Measurements from ENCODE around the gene UROD.

UROD gene

DNA sequence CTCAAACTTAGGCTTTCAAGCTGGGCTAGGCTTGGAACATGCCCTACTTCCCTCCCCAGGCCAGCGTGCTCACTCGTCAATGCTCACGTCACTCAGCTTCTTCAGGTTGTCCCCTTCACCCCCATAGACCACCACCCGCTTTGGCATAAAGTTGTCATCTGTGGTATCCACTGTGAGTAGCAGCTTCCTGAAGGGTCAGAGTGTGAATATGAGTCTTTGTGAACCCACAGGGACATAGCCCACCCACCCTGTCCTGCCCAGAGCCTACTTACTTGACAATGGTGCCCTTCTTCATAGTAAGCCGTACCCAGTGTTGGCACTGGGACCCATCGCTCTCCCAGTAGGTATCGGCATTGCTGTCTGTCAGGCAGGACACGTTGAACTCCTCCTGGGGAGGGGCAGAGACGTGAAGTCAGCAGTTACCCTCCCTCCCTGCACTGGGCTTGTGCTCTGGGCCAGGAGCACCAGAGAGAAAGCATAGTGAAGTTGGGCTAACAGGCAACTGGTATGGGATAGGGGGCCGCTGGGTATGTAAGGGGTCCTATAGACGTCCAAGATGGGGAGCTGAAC is 2.7 kb upstream of the UROD start:
- no peak for DNase-seq

DNA sequence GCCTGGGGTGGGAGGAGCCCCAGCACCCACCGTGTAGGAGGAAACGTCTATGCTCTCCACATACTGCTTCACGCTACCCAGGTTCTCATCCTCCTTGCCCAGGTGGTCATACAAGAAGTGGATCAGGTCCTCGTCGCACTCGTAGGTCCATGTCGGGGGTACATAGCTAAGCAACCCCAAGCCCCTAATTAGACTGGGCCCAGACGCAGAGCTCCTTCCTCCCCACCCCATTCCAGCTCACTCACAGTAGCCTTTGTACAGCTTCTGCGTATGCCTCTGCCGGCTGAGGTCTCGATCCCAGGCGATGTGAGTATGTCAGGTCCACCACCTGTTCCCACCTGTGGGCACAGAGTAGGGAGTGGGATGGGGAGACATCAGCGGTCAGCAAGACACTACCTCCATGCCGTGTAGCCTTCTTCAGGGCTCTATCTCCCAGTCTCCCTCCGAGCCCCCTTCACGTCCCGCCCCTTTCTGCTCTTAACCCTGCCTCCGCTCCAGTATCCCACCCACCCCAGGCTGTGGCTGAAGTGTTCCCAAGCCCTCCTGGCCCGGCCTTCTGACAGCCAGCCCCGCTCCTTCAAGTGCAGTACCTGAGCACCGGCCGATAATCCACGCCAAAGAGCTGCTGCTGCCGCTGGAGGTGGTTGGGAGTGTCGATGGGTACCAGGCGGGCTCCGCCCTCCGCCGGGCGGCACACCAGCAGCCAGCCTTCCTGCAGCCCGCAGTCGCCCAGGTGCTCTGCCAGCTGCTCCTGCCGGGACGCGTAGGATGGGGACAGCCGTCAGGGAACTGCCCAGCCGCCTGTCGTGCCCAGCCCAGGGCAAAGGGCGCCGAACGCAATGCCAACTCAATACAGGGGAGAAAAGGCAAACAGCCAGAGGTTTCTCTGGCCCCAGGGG is 1.8 kb upstream of the UROD start:
- DNase-seq, result peak; percentile 78

DNA sequence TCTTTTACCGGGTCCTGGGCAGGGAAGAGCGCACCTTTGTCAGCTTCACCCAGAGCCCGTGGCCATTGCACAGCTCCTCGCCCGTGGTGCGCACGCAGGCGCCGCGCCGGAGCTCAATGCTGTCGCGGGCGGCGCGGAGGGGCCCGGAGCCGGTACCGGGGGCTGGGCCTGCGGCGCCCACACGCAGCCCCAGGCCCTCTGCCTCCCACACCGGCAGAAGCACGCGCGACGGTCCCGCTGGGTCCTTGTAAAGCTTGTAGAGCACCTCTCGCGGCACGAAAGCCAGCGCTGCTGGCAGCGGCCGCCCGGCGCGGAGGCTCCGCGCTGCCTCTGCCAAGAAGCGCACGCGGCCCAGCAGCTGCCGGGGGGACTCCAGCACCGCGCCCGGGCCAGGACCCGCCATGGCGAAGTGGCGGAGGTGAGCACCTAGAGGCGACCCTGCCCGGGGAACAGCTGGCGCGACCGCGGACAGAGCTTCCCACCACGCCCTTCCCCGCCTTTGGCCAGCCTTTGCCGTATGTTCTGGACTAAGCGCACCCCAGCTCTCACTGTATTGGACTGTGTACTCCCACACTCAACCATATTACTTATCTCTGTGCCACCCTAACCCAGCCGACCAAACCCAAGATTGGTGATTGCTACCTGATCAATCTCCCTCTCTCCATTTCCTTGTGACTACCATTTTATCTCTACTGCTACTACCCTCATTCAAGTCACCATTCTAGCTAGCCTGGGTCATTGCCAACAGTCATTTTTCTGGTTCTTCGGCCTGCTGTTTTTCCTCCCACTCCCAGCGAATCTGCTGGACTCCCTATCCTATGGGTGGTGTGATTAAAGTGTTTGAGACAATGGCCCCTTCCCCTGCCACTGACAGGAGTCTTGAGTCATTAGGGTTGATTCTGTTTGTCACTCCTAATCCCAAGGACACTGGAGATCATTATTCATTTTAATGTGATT is 921 bp upstream of the UROD start, which contains the start of gene HECTD3:
Gene HECTD3, minus strand, starts transcription at position 470 of the 957 bp plus-strand sequence. Its CDS starts 67 bp downstream, at position 403.
- DNase-seq, result peak; percentile 91

DNA sequence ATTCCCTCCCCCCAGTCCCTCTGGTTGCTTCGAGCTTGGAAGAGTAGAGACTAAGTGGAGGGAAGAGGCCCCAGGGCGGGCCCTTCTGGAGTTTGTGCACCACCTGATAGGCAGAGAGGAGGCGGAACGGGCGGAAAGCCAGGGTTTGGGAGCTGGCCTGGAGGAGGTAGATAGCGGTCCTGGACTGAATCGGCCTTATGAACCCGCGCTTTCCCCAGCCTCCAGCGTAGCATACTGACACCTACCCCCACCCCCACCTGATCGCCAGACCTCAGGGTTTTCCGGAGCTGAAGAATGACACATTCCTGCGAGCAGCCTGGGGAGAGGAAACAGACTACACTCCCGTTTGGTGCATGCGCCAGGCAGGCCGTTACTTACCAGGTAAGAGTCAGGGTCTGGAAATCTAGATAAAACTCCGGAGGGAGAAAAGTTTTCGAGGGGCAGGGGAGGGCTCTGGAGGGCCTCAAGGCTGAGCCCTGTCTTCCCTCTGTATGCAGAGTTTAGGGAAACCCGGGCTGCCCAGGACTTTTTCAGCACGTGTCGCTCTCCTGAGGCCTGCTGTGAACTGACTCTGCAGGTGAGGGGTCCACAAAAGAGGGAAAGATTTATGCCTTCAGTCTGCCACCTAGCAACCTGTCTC is 705 bp downstream of the UROD start:
- peak; percentile 73 for DNase-seq

DNA sequence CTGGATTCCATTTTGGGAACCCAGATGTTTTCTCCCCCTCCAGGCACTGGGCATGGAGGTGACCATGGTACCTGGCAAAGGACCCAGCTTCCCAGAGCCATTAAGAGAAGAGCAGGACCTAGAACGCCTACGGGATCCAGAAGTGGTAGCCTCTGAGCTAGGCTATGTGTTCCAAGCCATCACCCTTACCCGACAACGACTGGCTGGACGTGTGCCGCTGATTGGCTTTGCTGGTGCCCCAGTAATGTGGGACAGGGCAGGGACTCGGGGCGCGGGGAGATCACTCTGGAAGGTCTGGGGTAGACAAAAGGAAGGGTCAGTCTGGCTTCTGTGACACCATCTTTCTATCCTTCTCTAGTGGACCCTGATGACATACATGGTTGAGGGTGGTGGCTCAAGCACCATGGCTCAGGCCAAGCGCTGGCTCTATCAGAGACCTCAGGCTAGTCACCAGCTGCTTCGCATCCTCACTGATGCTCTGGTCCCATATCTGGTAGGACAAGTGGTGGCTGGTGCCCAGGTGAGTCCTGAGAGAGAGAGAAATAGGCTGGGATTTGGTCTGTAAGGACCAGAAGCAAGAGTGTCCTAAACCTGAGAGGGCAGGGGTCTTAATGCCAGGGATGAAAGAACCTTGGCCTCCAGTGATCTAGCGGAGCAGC is 1.6 kb downstream of the UROD start:
- DNase-seq, result no peak

DNA sequence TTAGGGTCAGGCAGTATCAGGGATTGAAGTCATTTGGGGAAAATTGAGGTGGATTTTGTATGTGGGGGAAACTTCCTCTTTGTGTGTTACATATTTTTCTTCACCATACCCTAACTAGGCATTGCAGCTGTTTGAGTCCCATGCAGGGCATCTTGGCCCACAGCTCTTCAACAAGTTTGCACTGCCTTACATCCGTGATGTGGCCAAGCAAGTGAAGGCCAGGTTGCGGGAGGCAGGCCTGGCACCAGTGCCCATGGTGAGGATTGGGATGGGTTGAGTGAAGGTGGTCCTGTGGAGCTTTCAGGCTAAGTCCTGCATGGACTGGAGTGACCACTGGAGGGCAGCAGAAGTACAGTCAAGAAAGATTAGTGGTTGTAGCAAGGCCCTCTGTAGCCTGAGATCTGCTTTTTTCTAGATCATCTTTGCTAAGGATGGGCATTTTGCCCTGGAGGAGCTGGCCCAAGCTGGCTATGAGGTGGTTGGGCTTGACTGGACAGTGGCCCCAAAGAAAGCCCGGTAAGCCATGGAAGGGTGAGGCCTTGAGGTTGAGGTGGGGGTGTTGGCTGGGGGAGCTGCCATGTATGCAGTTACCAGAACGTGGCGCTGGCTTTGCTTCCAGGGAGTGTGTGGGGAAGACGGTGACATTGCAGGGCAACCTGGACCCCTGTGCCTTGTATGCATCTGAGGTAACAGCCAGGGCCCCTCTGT is 2.4 kb downstream of the UROD start:
- peak; percentile 90 for DNase-seq

DNA sequence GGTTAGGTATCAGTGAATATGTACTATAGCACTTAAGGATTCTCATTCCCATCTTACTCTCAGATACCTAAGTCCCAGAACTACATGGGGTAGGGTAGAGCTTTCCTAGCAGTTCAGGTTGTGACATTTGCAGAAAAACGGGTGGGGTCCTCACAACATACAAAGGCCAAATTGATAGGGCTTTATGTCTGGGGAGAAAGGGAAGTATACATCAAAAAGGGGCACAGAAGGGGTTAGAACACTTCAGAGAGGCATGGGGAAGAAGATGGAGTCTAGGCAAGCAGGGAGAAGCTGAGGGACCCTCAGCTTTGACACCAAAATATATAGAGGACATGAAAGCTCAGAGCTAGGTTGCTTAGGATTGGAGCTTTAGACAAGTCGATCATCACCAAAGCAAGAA is 3.6 kb downstream of the UROD start:
- no peak for DNase-seq

DNA sequence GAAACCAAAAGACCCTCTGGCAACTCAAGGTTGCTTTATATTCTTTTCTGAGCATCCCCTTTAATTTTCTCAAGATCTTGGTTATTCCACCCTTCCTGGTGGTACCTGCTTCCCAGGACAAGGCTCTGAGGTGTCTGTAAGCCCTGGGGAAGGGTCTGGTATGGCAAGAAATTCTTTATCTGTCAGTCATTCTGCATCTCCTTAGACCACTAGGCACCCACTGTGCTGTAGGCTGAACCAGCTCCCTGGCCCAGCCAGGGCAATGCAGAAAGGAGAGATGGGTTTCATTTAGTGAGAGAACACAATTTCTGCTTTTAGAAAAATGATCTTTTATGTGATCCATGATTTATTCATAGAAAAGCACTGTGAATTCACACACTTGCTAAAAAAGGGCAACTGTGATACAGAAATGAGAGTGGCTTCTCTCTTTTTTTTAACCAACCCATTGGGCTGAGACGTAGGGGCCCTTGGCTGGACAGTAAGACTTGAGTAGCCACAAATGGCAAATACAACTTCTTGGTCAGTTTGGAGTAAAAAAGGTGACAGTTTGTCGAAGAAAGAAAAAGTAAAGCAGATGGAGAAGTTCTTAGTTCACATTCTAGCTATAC is 4.1 kb downstream of the UROD start:
- DNase-seq, result no peak

DNA sequence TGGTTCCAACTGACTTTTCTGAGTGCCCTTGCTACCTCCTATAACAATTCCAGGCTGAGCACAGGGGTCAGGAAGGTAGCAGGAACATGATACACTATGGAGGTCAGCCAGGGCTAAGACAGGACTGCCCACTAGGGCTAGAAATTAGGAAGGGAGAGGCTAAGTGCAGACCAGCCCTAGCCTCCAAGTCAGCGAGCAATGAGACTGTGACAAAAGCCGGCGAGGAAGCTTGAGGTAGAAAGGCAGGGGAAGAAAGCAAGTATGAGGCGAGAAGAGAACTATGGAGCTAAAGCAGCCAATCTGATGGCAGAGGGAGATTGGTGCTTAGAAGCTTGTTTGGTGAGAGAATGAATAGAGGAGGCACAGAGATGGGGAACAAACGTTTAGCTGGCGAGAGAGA is 4.7 kb downstream of the UROD start:
- DNase-seq, result no peak

DNA sequence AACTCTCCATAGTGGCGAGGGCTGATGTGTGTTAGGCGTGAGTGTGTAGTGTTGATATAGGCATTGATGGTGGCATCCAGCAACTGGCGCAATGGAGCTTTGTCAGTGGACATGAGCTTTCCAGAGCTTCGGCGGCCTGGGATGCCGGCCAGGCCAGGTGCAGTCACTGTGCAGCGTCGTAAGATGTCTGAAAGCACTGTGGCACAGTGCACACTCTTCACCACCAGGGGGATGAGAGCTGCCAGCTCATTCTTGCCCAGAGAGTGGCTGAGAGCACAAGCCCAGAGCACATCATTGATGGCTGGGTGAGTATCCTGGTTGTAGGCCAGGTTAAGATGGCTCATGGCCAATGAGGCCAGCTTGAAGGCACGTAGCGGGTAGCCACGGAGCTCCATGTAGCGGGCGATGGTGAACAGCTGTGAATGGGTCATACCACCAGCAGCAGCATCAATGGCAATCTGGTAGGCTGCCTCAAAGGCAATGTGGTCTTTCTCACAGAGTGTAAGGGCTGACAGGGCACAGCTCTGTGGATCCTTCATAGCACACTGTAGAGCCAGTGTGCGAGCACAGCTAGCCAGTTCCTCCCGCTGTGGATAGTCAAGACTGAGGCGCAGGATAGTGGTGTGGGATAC is 6.7 kb downstream of the UROD start:
- DNase-seq, result peak; percentile 84

DNA sequence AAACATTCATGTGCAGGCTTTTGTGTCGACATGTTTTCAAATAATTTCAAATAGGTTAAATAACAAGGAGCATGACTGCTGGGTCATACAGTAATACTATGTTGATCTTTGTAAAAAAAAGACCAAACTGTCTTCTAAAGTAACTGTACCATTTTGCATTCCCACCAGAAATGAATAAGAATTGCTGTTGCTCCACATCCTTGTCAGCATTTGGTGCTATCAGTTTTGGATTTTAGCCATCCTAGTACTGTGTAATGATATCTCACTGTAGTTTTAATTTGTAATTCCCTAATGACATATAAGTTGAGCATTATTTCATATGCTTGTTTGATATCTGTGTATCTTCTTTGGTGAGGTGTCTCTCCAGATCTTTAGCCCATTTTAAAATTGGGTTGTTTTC is 11.6 kb downstream of the UROD start:
- no peak for DNase-seq

DNA sequence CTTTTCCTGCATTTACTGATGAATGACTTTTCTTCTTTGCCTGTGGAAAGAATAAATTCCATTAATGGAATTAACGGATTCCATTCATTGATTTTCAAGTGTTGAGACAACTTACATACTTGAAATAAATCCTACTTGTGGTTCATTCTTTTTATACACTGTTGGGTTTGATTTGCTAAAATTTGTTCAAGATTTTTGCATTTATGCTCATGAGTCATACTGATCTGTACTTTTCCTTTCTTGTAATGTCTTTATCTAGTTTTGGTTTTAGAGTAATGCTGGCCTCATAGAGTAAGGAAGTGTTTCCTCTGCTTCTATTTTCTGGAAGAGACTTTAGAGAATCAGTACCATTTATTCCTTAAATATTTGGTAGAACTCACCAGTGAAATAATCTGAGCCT is 14.4 kb downstream of the UROD start:
- no peak for DNase-seq

DNA sequence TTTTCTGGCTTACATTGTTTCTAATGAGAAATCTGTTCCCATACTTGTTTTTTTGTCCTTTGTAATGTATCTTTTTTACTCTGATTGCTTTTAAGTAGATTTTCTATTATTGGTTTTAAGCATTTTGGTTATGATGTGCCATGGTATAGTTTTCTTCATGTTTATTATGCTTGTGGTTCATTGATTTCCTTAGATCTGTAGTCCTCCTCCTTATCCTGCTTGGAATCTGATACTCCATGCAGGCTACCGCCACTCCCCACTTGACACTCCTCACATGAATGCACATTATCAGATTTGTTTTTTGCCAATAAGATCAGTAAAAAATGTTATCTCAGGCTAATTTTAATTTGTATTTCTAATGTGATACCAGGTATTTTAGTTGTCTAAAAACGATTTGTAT is 20.8 kb downstream of the UROD start:
- DNase-seq, result no peak

DNA sequence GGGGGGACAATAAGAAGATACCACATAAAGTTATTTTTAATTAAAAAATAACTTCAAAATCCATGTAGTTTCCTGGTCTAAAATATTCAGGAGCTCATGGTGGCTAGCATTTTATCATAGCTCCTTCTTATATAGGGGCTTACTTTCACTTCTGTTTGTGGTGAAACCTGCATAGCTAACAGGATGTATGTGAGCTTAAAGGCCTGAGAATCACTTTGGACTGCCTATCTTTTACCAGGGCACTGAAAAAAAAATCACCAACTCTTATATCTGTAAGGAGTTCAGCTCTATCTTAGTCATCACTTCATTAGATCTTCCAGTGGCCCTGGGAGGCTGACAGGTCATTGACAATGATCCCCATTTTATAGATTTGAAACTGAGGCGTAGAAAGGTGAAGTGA is 21.3 kb downstream of the UROD start:
- no peak for DNase-seq

DNA sequence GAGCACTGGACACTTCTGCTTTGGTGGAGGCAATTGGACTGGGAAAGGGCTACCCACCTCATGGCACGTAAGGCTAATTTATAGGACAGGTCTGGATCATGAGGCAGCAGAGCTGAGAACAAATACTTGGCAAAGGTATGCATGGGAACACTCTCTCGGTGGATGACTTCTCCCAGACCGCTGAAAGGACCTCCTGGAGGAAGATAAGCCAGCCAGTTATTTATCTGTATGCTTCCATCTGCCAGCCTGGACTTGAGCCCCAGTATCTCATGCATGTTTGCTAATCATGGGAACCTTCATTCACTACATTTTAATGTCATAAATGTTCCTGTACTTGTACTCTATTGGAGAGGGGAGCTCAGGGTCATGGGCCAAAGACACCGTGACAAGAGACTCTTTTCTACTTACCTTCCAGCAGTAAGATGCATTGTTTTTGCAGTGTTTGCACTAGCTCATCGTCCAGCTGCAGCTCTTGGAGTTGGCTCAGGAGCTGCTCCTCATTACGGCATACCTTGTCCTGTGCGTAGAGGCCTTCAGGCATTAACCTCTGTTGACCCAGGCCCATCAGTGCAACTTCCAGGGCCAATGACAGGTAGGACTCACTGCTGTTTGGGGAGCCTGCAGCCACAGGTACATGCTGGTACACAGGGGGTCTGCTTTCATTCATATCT is 23.7 kb downstream of the UROD start:
- no peak for DNase-seq

DNA sequence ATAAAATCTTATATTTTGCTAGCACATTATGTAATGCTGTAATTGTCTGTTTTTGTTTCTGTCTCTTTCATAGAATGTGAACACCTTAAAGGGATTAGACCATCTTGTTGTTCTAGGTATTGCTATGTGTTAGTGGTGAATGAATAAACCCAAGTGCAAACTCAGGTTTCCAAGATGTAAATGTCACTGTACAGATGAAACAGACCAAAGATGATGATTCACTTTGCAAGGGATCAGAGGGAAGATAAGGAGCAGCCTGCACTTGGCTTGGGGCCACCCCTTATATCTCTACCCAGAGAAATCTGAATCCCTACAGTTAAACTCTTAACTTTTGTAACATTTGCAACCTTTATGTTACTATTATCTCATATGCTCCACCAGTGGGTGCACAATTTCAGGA is 25.4 kb downstream of the UROD start:
- DNase-seq, result no peak

DNA sequence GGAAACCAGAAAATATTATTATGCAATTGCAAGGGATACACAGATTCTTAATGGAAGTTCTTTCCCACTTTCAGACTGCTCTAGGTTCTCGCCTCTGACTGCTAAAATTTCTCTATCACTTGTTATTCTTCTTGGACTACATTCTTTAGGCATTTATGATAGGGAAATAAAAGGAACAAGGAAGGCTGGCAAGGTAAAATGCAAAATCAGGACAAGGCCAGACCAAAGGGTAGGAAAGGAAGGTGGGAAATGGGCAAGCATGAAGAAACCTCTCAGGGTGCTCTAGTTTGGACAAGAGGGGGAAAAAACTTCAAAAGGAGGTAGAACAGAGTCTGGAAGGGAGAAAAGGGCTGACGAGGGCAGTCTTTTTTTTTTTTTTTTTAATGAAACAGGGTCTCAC is 26.2 kb downstream of the UROD start:
- no peak for DNase-seq

DNA sequence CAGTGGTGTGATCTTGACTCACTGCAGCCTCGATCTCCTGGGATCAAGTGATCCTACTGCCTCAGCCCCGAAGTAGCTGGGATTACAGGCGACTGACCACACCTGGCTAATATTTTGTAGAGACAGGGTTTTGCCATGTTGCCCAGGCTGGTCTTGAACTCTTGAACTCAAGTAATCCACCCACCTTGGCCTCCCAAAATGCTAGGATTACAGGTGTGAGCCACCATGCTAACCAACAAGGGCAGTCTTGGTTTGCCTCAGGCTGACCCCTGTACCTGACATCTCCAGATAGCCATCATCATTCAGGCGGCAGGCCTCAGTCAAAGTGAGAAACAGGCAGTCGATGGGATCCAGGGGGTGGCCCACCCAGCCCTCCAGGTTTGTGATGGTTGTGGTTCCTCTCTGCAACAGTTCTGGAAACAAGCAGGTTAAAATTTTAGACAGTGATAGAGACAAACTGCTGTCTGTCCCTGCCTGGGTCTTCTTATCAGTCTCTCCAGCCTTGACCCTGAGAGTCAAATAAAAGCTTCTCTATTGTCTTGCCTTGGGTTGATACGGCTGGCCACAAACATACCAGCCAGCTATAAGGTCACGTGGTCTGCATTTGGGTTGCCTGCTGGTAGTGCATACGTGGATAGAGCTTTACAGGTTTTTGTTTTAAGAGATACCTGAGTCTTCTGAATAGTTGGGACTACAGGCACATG is 26.8 kb downstream of the UROD start:
- DNase-seq, result no peak

DNA sequence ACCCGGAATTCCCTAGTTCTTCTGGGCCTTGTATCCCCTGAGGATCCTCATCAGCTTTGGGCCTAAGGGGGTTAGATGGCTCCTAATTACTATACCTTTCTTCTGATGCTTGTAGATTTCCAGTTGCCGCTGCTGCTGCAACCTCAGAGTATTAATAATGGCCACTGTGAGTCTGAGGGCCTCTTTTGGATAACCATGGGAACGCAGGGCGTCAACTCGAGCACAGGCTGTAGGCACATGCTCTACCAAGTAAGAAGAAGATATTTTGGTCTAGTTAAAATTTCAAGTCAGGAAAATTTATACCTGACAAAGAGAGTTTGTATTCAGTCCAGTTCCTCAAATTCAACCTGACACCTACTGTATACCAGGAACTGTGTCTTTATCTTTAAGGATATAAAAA is 28.2 kb downstream of the UROD start:
- no peak for DNase-seq

Measured in activated effector memory CD4-positive, alpha-beta T cell treated with anti-CD3 and anti-CD28 coated beads, Interleukin-2, amount 50 U/mL, for 16 hours (primary cell).